Stomach (tissue), 4 donors: ENCODE measurements around the gene TRMU.

Experiments used
- CTCF ChIP-seq, 7 experiments: fragments of 450-650 bp in 4 of 7; fragments of 200-600 bp in 3 of 7; sonication (generic) in 3 of 7; IDR thresholded peaks; one replicate each; pipeline ENCODE4 v1.5.1; 2016 to 2019; ENCODE audit warnings: antibody characterized with exemption in 7 of 7, control low read depth in 2 of 7, mild to moderate bottlenecking in 1 of 7
- EP300 ChIP-seq: sonication (generic); formaldehyde crosslinking; IDR thresholded peaks from one replicate; pipeline ENCODE4 v1.6.1; 2017; ENCODE audit warnings: antibody characterized with exemption
- POLR2A ChIP-seq, 4 donors: fragments of 450-650 bp; IDR thresholded peaks; one replicate each; pipeline ENCODE4 v1.6.1; 2016; ENCODE audit warnings: antibody characterized with exemption in 4 of 4, control low read depth in 2 of 4, mild to moderate bottlenecking in 1 of 4, moderate library complexity in 1 of 4

- TF ChIP-seq CTCF (IDR thresholded peaks at IDR 0.05) = no peak
- TF ChIP-seq EP300 = no peak
- no peak for TF ChIP-seq POLR2A (IDR thresholded peaks at IDR 0.05)
These were observed 12.1 kb downstream of the TRMU start for GRCh38 chr22:46347646-46348045.
